Thymus (tissue), 11 donors: ENCODE measurements around the gene CTSD. TPM values are rescaled to one million over a fixed set of nuclear protein-coding genes. Genes with fewer than 3 reads are reported as not detected.

Experiments
- DNase-seq, 9 donors: peaks; one replicate each; pipeline ENCODE4 v3.0.0-alpha.2; 2013; ENCODE audit warnings: low spot score in 9 of 9, low read depth in 6 of 9, missing footprints in 1 of 9
- H3K27ac ChIP-seq, 2 donors: one replicate each; pipeline ENCODE4 v1.5.1; 2013; ENCODE audit warnings: control low read depth in 1 of 2, low read depth in 1 of 2, low read length in 1 of 2, mild to moderate bottlenecking in 1 of 2, moderate library complexity in 1 of 2
- H3K27me3 ChIP-seq, 2 donors: one replicate each; pipeline ENCODE4 v1.5.1; 2013; ENCODE audit warnings: low read length in 1 of 2; ENCODE audit not compliant: control insufficient read depth in 2 of 2, insufficient read depth in 1 of 2
- H3K36me3 ChIP-seq, 2 donors: one replicate each; pipeline ENCODE4 v1.5.1; 2013; ENCODE audit warnings: low read length in 1 of 2, mild to moderate bottlenecking in 1 of 2, moderate library complexity in 1 of 2; ENCODE audit not compliant: control insufficient read depth in 2 of 2, insufficient read depth in 2 of 2
- H3K4me1 ChIP-seq, 2 donors: one replicate each; pipeline ENCODE4 v1.5.1; 2013; ENCODE audit warnings: low read length in 2 of 2; ENCODE audit not compliant: control insufficient read depth in 2 of 2, insufficient read depth in 2 of 2
- H3K4me3 ChIP-seq, 2 donors: one replicate each; pipeline ENCODE4 v1.5.1; 2013; ENCODE audit warnings: low read length in 2 of 2, control low read depth in 1 of 2, mild to moderate bottlenecking in 1 of 2
- H3K9me3 ChIP-seq, 2 donors: one replicate each; pipeline ENCODE4 v1.5.1; 2013; ENCODE audit warnings: low read length in 1 of 2, mild to moderate bottlenecking in 1 of 2; ENCODE audit not compliant: control insufficient read depth in 2 of 2, insufficient read depth in 1 of 2
- WGBS: extraction: QIAGEN DNeasy Blood & Tissue Kit; methylation state at CpG from one replicate; pipeline ENCODE4 v1.1.7; 2013; 5-methylcytosine and 5-hydroxymethylcytosine counted together
- polyA plus RNA-seq: library from polyadenylated mRNA; stranded (reverse); fragments of 200-250 nt; gene quantifications from one replicate; pipeline ENCODE4 v1.2.3, GENCODE V29; 2013
- total RNA-seq: library from RNA; stranded (reverse); fragments of 120-200 nt; gene quantifications from one replicate; pipeline ENCODE4 v1.2.4, GENCODE V29; 2013
- donor health status: healthy.

CTSD gene
- total and polyA plus RNA-seq, 2 donors = 97.4 to 487 TPM

DNA sequence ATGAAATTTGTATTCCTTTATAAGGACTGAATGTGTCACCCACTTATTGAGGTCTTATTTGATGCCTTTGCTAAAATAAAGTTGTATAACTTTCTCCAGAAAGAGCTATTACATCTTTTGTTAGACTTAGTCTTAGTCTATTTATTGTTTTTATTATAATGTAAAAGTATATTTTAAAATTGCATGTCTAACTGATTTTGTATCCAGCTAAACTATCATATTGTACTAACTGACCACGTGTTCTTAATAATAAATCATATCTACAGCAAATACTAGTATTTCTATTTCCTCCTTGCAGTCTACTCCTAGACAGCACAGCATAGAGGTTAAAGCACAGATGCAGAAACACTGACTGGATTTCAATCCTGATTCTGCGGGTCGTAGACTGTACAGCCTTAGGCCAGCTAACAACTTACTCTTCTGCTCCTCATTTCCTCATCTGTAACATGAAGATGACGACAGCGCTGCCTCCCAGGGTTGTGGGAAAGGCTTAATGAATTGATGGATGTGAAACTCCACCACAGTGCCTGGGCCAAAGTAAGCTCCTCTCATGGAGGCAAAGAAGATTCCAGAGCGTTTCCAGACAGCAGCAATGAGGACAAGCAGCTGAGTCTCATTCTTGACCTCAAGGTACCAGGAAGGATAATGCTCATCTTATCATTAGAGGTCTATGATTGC lies 26.5 kb downstream of the CTSD start:
- Histone ChIP-seq H3K27ac (no peak overlapping the region), H3K4me3 (no peak overlapping the region), H3K36me3 (no peaks in the 10 kb centered on the region), H3K4me1 (peaks cover 5 to 19% of the 10 kb centered on the region in 2 donors), H3K27me3 (peaks cover 0 to 26% of the 10 kb centered on the region in 2 donors), H3K9me3 (peaks cover 3 to 9% of the 10 kb centered on the region in 2 donors)
- 92% methylated on average over 6 of the region's 6 CpGs for WGBS
- no peak for DNase-seq

DNA sequence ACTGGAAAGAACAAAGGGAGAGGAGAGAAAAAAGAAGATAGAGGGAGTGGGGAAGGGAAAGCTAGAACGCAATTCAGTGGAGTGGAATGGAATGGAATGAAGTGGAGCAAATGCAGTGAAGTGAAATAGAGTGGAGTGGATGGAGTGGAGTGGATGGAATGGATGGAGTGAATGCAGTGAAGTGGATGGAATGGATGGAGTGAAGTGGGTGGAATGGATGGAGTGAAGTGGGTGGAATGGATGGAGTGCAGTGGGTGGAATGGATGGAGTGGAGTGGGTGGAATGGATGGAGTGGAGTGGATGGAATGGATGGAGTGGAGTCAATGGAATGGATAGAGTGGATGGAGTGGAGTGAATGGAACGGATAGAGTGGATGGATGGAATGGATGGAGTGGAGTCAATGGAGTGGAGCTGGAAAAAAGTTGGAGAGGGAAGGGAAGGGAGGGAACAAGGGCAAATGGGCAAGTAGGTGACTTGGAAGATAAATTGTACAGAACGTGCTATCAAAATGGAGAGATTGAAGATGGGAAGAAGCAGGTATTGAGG lies 27.2 kb downstream of the CTSD start:
- 87% methylated on average over 3 of the region's 3 CpGs for WGBS
- peaks cover 0 to 27% of the 10 kb centered on the region in 2 donors for H3K27me3 ChIP-seq

DNA sequence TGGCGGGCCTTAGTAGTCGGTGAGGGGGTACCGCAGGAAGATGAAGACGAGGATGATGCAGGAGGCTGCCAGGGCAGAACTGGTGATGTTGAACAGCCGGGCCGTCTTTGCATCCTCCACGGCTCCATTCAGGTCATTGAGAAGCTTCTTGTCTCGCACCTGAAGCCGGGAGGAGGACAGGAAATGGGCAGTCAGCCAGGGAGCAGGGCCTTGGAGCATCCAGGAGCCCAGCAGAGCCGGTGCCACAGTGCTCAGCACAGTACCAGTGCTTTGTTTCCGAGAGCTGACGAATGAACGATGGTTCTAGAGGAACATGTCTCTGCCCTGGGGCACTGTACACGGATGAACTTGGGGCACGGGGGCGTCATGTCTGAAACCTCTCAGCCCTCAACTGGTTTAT lies 28.5 kb downstream of the CTSD start:
- Histone ChIP-seq H3K27ac (no peak overlapping the region), H3K4me3 (no peak overlapping the region), H3K36me3 (no peaks in the 10 kb centered on the region), H3K27me3 (peaks cover 0 to 24% of the 10 kb centered on the region in 2 donors), H3K4me1 (peaks cover 5 to 25% of the 10 kb centered on the region in 2 donors), H3K9me3 (peaks cover 3 to 9% of the 10 kb centered on the region in 2 donors)
- no peak for DNase-seq
- WGBS = 94% methylated on average over 16 of the region's 16 CpGs

More for the DNA sequence above, 27.2 kb downstream of the CTSD start:
- DNase-seq = no peak
- Histone ChIP-seq H3K27ac (no peak overlapping the region), H3K36me3 (no peaks in the 10 kb centered on the region), H3K4me3 (no peak overlapping the region), H3K9me3 (peaks cover 3 to 9% of the 10 kb centered on the region in 2 donors), H3K4me1 (peaks cover 5 to 21% of the 10 kb centered on the region in 2 donors)

DNA sequence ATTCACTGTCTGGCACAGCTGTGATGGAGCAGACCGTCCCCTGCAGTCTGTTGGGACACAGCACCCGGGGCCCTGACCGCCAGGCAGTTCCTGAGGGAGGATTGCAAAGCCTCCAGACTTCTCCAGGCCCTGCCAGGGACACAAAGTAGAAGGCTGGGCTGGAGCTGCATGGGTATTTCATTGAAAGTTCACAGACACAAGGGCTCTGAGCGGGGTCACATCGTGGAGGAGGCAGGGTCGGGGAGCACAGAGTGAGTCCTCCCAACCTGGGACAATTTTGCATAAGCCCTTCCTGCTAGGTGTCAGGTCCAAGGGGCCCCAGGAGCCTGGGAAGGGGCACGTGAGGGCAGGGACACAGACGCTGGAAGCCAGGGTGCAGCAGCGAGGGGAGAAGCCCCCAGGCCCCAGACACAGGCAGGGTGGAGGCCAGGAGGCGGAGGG lies 29.1 kb downstream of the CTSD start:
- Histone ChIP-seq H3K27ac (no peak overlapping the region), H3K4me1 (peaks cover 6 to 32% of the 10 kb centered on the region in 2 donors), H3K9me3 (peaks cover 3 to 9% of the 10 kb centered on the region in 2 donors), H3K36me3 (no peaks in the 10 kb centered on the region), H3K27me3 (peaks cover 0 to 24% of the 10 kb centered on the region in 2 donors), H3K4me3 (no peak overlapping the region)
- no peak for DNase-seq
- WGBS = 60% methylated on average over 10 of the region's 10 CpGs

- Histone ChIP-seq H3K27me3 (peaks cover 0 to 24% of the 10 kb centered on the region in 2 donors), H3K9me3 (peaks cover 3 to 9% of the 10 kb centered on the region in 2 donors), H3K27ac (no peak overlapping the region), H3K4me3 (no peak overlapping the region), H3K36me3 (no peaks in the 10 kb centered on the region), H3K4me1 (peaks cover 10 to 38% of the 10 kb centered on the region in 2 donors)
- DNase-seq = no peak
- 66% methylated on average over 28 of the region's 28 CpGs for WGBS
Measured at GRCh38 chr11:1733716-1734640, 29.7 kb downstream of the CTSD start.

DNA sequence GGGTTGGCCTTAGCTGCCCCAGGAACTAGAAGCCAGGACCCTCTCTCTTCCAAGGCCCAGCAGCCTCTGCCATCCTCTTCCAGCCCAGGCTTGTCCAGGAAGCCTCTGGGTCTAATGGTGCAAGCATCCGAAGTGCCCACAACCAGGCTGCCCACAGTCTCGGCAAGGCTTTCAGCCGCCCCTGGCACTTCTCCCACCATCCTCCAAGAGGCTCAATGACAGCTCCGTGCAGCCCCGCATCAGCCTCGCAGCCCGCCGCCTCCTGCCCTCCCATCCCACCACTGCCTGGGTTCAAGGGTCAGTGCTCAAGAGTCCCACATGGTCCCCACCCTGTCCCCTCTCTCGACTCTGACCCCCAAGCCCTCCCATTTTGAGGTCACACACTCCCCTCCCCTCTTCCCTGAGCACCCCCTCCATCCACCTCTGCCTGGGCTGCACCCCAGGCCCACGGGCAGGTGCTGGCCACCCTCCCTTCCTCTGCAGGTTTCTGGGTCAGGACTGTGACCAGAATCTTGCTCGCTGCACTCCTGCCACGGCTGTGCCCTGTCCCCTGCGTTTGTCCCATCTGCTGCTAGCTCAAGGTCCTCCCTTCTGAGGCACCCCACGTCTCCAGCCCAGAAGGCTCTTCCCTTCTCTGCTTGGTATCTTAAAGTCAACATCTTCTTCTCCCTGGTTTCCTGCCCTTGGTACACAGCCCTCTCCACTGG lies 30.6 kb downstream of the CTSD start:
- H3K4me1 ChIP-seq = peaks cover 13 to 45% of the 10 kb centered on the region in 2 donors
- DNase-seq = no peak
- H3K27ac ChIP-seq = no peak overlapping the region
- H3K9me3 ChIP-seq = peaks cover 3 to 9% of the 10 kb centered on the region in 2 donors
- H3K27me3 ChIP-seq = peaks cover 0 to 24% of the 10 kb centered on the region in 2 donors
- H3K36me3 ChIP-seq = no peaks in the 10 kb centered on the region
- no peak overlapping the region for H3K4me3 ChIP-seq
- 83% methylated on average over 14 of the region's 14 CpGs for WGBS

DNA sequence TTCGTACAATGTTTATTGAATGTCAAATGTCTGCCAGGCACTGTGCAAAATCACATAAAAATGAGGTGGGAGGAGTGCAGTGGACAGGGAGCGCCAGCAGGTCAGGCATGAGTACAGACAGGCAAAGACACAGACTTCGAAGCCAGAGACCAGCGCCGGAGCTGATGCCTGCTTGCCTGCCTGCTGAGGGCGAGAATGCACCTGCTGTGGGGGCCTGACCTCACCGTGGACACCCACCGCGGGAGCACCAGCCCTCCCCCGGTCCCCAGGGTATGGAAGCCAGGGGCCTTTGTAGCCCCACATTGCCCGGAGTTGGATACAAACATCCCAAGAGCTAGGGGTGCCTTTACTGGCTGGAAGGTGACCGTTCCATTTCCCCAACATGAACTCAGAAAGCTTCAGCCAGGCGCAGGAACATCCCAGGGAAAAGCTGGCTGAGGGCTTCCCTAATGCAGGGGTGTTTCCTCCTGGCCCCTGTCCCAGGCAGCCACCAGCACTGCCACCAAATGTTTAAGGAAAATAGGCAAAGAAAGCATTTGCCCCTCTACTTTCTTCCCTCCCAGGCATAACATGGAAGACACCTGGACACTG lies 31.2 kb downstream of the CTSD start:
- Histone ChIP-seq H3K4me1 (peaks cover 16 to 49% of the 10 kb centered on the region in 2 donors), H3K9me3 (peaks cover 3% of the 10 kb centered on the region in 2 donors), H3K4me3 (no peak overlapping the region), H3K27me3 (peaks cover 0 to 24% of the 10 kb centered on the region in 2 donors), H3K36me3 (no peaks in the 10 kb centered on the region), H3K27ac (no peak overlapping the region)
- WGBS = 69% methylated on average over 13 of the region's 13 CpGs
- DNase-seq = no peak

- Histone ChIP-seq H3K36me3 (no peaks in the 10 kb centered on the region), H3K4me1 (peaks cover 16 to 51% of the 10 kb centered on the region in 2 donors), H3K27ac (no peak overlapping the region), H3K27me3 (peaks cover 0 to 24% of the 10 kb centered on the region in 2 donors), H3K9me3 (peaks cover 0 to 5% of the 10 kb centered on the region in 2 donors), H3K4me3 (no peak overlapping the region)
- no peak for DNase-seq
- WGBS = 97% methylated on average over 5 of the region's 5 CpGs
Measured at GRCh38 chr11:1731451-1732059, 32.2 kb downstream of the CTSD start.
